Breast epithelium (tissue), 4 donors: ENCODE measurements around the gene SCN3A. TPM values are rescaled to one million over a fixed set of nuclear protein-coding genes. Genes with fewer than 3 reads are reported as not detected.

Experiments
- DNase-seq, 2 donors: peaks; one replicate each; pipeline ENCODE4 v3.0.0-alpha.2; 2019; ENCODE audit warnings: low spot score in 2 of 2
- H3K27ac ChIP-seq, 2 donors: fragments of 200-600 bp; sonication (generic) in 1 of 2; one replicate each; pipeline ENCODE4 v1.5.1; 2016 to 2019; ENCODE audit warnings: mild to moderate bottlenecking in 1 of 2
- H3K27me3 ChIP-seq, 2 donors: fragments of 200-600 bp; sonication (generic) in 1 of 2; one replicate each; pipeline versions ENCODE4 v1.5.1 to v1.6.0; 2017 to 2019; ENCODE audit warnings: control low read depth in 1 of 2, mild to moderate bottlenecking in 1 of 2
- H3K36me3 ChIP-seq: fragments of 200-600 bp; one replicate; pipeline ENCODE4 v1.5.1; 2019
- H3K4me1 ChIP-seq, 2 donors: fragments of 200-600 bp; sonication (generic); one replicate each; pipeline ENCODE4 v1.5.1; 2016 to 2019; ENCODE audit warnings: control low read depth in 1 of 2
- H3K4me3 ChIP-seq, 3 donors: fragments of 200-600 bp; sonication (generic); 1 replicate in 2 of 3; 2 replicates in 1 of 3; pipeline ENCODE4 v1.5.1; 2016 to 2019; ENCODE audit warnings: mild to moderate bottlenecking in 3 of 3, moderate library complexity in 2 of 3
- H3K9me3 ChIP-seq, 2 donors: fragments of 200-600 bp; sonication (generic) in 1 of 2; one replicate each; pipeline ENCODE4 v1.5.1; 2016 to 2019; ENCODE audit warnings: control low read depth in 1 of 2
- POLR2A ChIP-seq: fragments of 450-650 bp; IDR thresholded peaks from one replicate; pipeline ENCODE4 v1.6.1; 2016; ENCODE audit warnings: antibody characterized with exemption, mild to moderate bottlenecking, moderate library complexity
- POLR2AphosphoS5 ChIP-seq, 3 donors: sonication (generic); formaldehyde crosslinking; IDR thresholded peaks; one replicate each; pipeline ENCODE4 v1.6.1; 2017; ENCODE audit warnings: antibody characterized with exemption in 3 of 3
- intact Hi-C: fragments of 100-400 bp; cut with DNase I; formaldehyde crosslinking; loops from one replicate; pipeline ENCODE4 v1.15.1; 2023; ENCODE audit warnings: low total_unique reads
- total RNA-seq, 3 donors: library from RNA; depleted of rRNA; stranded (reverse); fragments of >200 nt; gene quantifications; one replicate each; pipeline ENCODE4 v1.1.0, GENCODE V29; 2016
- TF ChIP-seq, protein P1 (sequence below), 3 donors: fragments of 450-650 bp; IDR thresholded peaks; one replicate each; pipeline ENCODE4 v1.5.1; 2016 to 2017; ENCODE audit warnings: antibody characterized with exemption in 3 of 3, mild to moderate bottlenecking in 3 of 3, moderate library complexity in 3 of 3

The SCN3A gene
- total RNA-seq, 3 donors from 2014 or later: 0.64 to 5.3 (median 1.6) TPM

GRCh38 chr2:165113414-165113813 is 90.4 kb downstream of the SCN3A start:
- H3K9me3 ChIP-seq: no peaks in the 10 kb centered on the region
- DNase-seq: no peak
- no peak overlapping the region for H3K4me3 ChIP-seq
- no peak overlapping the region for H3K27ac ChIP-seq
- no peaks in the 10 kb centered on the region for H3K27me3 ChIP-seq
- intact Hi-C loops: no loop called here
- H3K36me3 ChIP-seq: no peaks in the 10 kb centered on the region
- TF ChIP-seq POLR2AphosphoS5 (IDR thresholded peaks at IDR 0.05) (no peak), POLR2A (no peak)
- TF ChIP-seq, protein P1, sequence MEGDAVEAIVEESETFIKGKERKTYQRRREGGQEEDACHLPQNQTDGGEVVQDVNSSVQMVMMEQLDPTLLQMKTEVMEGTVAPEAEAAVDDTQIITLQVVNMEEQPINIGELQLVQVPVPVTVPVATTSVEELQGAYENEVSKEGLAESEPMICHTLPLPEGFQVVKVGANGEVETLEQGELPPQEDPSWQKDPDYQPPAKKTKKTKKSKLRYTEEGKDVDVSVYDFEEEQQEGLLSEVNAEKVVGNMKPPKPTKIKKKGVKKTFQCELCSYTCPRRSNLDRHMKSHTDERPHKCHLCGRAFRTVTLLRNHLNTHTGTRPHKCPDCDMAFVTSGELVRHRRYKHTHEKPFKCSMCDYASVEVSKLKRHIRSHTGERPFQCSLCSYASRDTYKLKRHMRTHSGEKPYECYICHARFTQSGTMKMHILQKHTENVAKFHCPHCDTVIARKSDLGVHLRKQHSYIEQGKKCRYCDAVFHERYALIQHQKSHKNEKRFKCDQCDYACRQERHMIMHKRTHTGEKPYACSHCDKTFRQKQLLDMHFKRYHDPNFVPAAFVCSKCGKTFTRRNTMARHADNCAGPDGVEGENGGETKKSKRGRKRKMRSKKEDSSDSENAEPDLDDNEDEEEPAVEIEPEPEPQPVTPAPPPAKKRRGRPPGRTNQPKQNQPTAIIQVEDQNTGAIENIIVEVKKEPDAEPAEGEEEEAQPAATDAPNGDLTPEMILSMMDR (IDR thresholded peaks at IDR 0.05): no peak
- no peaks in the 10 kb centered on the region for H3K4me1 ChIP-seq

GRCh38 chr2:165112789-165113188 is 91.1 kb downstream of the SCN3A start:
- Histone ChIP-seq H3K4me1 (no peaks in the 10 kb centered on the region), H3K27me3 (no peaks in the 10 kb centered on the region), H3K9me3 (no peaks in the 10 kb centered on the region), H3K4me3 (no peak overlapping the region), H3K36me3 (no peaks in the 10 kb centered on the region), H3K27ac (no peak overlapping the region)
- TF ChIP-seq POLR2AphosphoS5 (IDR thresholded peaks at IDR 0.05): no peak
- TF ChIP-seq POLR2A: no peak
- intact Hi-C loops: no loop called here
- DNase-seq: no peak

- intact Hi-C loops: no loop called here
- H3K27ac ChIP-seq: no peak overlapping the region
- DNase-seq: no peak
- no peaks in the 10 kb centered on the region for H3K36me3 ChIP-seq
- no peaks in the 10 kb centered on the region for H3K27me3 ChIP-seq
- TF ChIP-seq, protein P1 (IDR thresholded peaks at IDR 0.05): no peak
- TF ChIP-seq POLR2AphosphoS5 (IDR thresholded peaks at IDR 0.05): no peak
- no peak for TF ChIP-seq POLR2A
- H3K9me3 ChIP-seq: no peaks in the 10 kb centered on the region
- H3K4me3 ChIP-seq: no peak overlapping the region
- H3K4me1 ChIP-seq: no peaks in the 10 kb centered on the region
Observed at GRCh38 chr2:165112133-165112573, 91.7 kb downstream of the SCN3A start.

DNA sequence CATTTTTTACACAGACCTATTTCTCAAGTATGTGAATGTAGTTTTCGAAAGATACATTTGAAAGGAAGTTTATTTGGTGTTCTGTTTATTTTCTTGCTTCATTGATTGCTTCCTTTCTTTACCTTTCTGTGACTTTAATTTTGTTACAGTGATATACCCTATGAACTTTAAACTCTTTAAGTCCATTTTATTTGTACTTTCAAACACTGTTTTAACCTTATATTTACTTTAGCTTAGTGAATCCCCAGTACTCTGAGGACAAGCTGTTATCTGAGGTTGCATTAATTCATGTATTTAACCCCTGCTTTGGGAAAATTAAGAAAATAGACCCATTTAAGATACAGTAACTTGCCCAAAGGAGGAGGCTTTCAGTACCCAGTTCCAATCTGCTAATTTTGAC is 93.5 kb downstream of the SCN3A start:
- no peak overlapping the region for H3K4me3 ChIP-seq
- H3K27ac ChIP-seq: no peak overlapping the region
- no peaks in the 10 kb centered on the region for H3K27me3 ChIP-seq
- no peaks in the 10 kb centered on the region for H3K4me1 ChIP-seq
- no peaks in the 10 kb centered on the region for H3K9me3 ChIP-seq
- intact Hi-C loops: no loop called here
- H3K36me3 ChIP-seq: no peaks in the 10 kb centered on the region
- no peak for DNase-seq
- no peak for TF ChIP-seq POLR2AphosphoS5 (IDR thresholded peaks at IDR 0.05)
- no peak for TF ChIP-seq POLR2A
- TF ChIP-seq, protein P1 (IDR thresholded peaks at IDR 0.05): no peak

DNA sequence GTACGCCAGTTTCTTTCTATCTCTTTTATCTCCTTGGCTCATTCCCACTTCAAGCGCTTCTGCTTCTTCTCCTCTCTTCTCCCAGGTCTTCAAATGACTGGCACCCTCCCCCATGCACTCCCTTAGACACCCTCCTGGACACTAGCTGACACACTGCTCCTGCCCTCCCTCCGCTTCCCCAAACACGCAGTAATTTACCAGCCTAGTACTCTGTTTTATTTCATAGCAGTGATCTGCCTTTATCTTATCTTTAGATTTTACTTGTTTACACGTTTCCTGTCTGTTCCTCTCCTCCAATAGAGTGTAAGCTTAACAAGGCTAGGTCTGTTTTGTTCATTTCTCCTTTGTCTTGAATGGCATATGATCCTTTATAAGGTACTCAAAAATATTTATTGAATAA is 93.9 kb downstream of the SCN3A start:
- Histone ChIP-seq H3K4me1 (no peaks in the 10 kb centered on the region), H3K36me3 (no peaks in the 10 kb centered on the region), H3K27ac (no peak overlapping the region), H3K4me3 (no peak overlapping the region), H3K9me3 (no peaks in the 10 kb centered on the region), H3K27me3 (no peaks in the 10 kb centered on the region)
- no peak for DNase-seq
- TF ChIP-seq POLR2AphosphoS5 (IDR thresholded peaks at IDR 0.05) (no peak), POLR2A (no peak)
- TF ChIP-seq, protein P1 (IDR thresholded peaks at IDR 0.05): no peak
- intact Hi-C loops: no loop called here

DNA sequence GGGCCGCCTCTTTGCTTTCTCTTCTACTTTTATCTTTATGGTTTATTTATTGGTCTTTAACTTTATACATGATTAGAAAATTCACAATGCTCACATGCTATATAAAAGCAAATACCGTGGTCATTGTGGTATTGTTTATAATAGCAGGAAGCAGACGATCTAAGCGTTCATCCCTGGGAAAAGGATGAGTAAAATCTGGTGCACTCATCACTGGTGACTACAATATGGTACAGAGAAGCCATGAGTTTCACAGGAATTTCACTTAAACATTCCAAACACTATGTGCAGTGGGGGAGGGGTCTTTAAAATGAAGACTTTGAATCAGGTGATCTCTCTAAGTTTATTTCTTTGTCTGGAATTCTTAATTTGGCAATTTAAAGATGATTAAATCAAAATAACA is 97.9 kb downstream of the SCN3A start:
- Histone ChIP-seq H3K9me3 (no peaks in the 10 kb centered on the region), H3K4me3 (no peak overlapping the region), H3K4me1 (no peaks in the 10 kb centered on the region), H3K36me3 (no peaks in the 10 kb centered on the region), H3K27me3 (no peaks in the 10 kb centered on the region), H3K27ac (no peak overlapping the region)
- DNase-seq: no peak
- TF ChIP-seq POLR2AphosphoS5 (IDR thresholded peaks at IDR 0.05) (no peak), POLR2A (no peak)
- TF ChIP-seq, protein P1 (IDR thresholded peaks at IDR 0.05): no peak
- intact Hi-C loops: no loop called here
